Hepatocyte (in vitro differentiated cells): ENCODE data around the gene SNX21. TPM values are rescaled to one million over a fixed set of nuclear protein-coding genes. Genes with fewer than 3 reads are reported as not detected.

Source experiments
- DNase-seq: peaks from one replicate; pipeline ENCODE4 v3.0.0-alpha.2; 2016; ENCODE audit warnings: low spot score
- H2AFZ ChIP-seq: fragments of 200-600 bp; sonication (generic); 2 replicates; pipeline ENCODE4 v1.6.0; 2016; ENCODE audit warnings: antibody characterized with exemption, mild to moderate bottlenecking
- H3K27ac ChIP-seq: fragments of 200-600 bp; sonication (generic); 2 replicates; pipeline ENCODE4 v1.5.1; 2016; ENCODE audit warnings: mild to moderate bottlenecking
- H3K27me3 ChIP-seq: fragments of 200-600 bp; sonication (generic); 2 replicates; pipeline ENCODE4 v1.6.1; 2016
- H3K36me3 ChIP-seq: fragments of 200-600 bp; sonication (generic); replicated peaks from 2 replicates; pipeline ENCODE4 v1.5.1; 2016; ENCODE audit warnings: low read depth; ENCODE audit not compliant: insufficient read depth
- H3K4me1 ChIP-seq: fragments of 200-600 bp; sonication (generic); 2 replicates; pipeline ENCODE4 v1.5.1; 2016; ENCODE audit warnings: mild to moderate bottlenecking, moderate library complexity; ENCODE audit not compliant: insufficient read depth
- H3K4me2 ChIP-seq: fragments of 200-600 bp; sonication (generic); 2 replicates; pipeline ENCODE4 v1.6.0; 2016
- H3K4me3 ChIP-seq: fragments of 200-600 bp; sonication (generic); 2 replicates; pipeline ENCODE4 v1.5.1; 2016; ENCODE audit warnings: mild to moderate bottlenecking
- H3K79me2 ChIP-seq: fragments of 200-600 bp; sonication (generic); 2 replicates; pipeline ENCODE4 v1.6.0; 2017; ENCODE audit warnings: mild to moderate bottlenecking
- H3K9me2 ChIP-seq: fragments of 200-600 bp; sonication (generic); replicated peaks from 2 replicates; pipeline ENCODE4 v1.6.0; 2017; ENCODE audit warnings: mild to moderate bottlenecking; ENCODE audit not compliant: insufficient read depth
- H3K9me3 ChIP-seq: fragments of 200-600 bp; sonication (generic); 2 replicates; pipeline ENCODE4 v1.5.1; 2016; ENCODE audit warnings: low read depth, mild to moderate bottlenecking
- H4K20me1 ChIP-seq: fragments of 200-600 bp; sonication (generic); 2 replicates; pipeline ENCODE4 v1.6.0; 2016; ENCODE audit warnings: mild to moderate bottlenecking; ENCODE audit not compliant: insufficient read depth, poor library complexity, severe bottlenecking
- EZH2 ChIP-seq: fragments of 200-600 bp; sonication (generic); IDR thresholded peaks from 2 replicates; pipeline ENCODE4 v1.6.1; 2016; ENCODE audit warnings: antibody characterized with exemption, mild to moderate bottlenecking, borderline replicate concordance
- EZH2phosphoT487 ChIP-seq: fragments of 200-600 bp; sonication (generic); IDR thresholded peaks from one replicate; pipeline ENCODE4 v1.6.1; 2018; ENCODE audit warnings: antibody characterized with exemption, mild to moderate bottlenecking, low read depth, moderate library complexity; ENCODE audit not compliant: unreplicated experiment, severe bottlenecking
- WGBS: methylation state at CpG from one replicate; pipeline ENCODE4 v1.1.6; 2016; ENCODE audit warnings: low lambda C conversion rate; ENCODE audit errors: missing lambda C conversion rate; 5-methylcytosine and 5-hydroxymethylcytosine counted together
- polyA plus RNA-seq: library from polyadenylated mRNA; unstranded; fragments of >200 nt; fragmentation: Nextera tagmentation; extraction: Ambion mirVana; gene quantifications from 2 replicates; pipeline ENCODE4 v1.2.1, GENCODE V29; 2016
- total RNA-seq: library from RNA; depleted of rRNA; stranded (reverse); fragments of >200 nt; gene quantifications from 2 replicates; pipeline ENCODE4 v1.2.3, GENCODE V29; 2014
- TF ChIP-seq, protein P1 (sequence below): fragments of 200-600 bp; sonication (generic); IDR thresholded peaks from 2 replicates; pipeline ENCODE4 v1.5.1; 2016; ENCODE audit warnings: antibody characterized with exemption, mild to moderate bottlenecking; ENCODE audit not compliant: poor library complexity

The SNX21 gene
- total and polyA plus RNA-seq, 2 experiments from 2014 or later, result 30.0 to 32.1 TPM

DNA sequence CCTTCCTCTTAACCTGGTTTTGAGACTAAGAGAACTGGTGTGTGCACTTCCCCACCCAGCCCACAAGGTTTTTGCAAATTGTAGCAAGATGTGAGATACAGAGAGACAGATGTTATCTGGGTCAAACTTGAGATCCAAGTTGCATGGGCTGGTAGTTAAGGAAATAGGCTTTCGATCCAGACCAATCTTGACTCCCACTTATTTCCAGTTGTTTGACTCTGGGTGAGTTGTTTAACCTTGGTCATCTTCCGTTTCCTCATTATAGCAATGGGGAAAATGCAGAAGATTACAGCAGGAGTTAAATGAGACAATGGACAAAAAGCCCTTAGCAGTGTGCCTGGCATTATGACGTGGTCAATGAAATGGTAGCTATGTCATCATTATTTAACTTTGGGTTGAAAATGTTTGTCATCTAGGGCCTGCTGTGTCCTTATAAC is 1.7 kb downstream of the SNX21 start:
- 95% methylated on average over 3 of the region's 3 CpGs for WGBS
- Histone ChIP-seq H3K27ac (peak overlapping the region; percentile 26), H3K79me2 (peaks cover 14% of the 10 kb centered on the region), H3K4me3 (no peak overlapping the region), H4K20me1 (no peaks in the 10 kb centered on the region), H2AFZ (no peak overlapping the region), H3K27me3 (no peaks in the 10 kb centered on the region), H3K36me3 (no peaks in the 10 kb centered on the region), H3K4me2 (peak overlapping the region; percentile 92), H3K4me1 (peaks cover 29% of the 10 kb centered on the region), H3K9me3 (no peaks in the 10 kb centered on the region), H3K9me2 (no peaks in the 10 kb centered on the region)
- no peak for DNase-seq
- TF ChIP-seq EZH2phosphoT487 (no peak), EZH2 (no peak)
- TF ChIP-seq, protein P1, sequence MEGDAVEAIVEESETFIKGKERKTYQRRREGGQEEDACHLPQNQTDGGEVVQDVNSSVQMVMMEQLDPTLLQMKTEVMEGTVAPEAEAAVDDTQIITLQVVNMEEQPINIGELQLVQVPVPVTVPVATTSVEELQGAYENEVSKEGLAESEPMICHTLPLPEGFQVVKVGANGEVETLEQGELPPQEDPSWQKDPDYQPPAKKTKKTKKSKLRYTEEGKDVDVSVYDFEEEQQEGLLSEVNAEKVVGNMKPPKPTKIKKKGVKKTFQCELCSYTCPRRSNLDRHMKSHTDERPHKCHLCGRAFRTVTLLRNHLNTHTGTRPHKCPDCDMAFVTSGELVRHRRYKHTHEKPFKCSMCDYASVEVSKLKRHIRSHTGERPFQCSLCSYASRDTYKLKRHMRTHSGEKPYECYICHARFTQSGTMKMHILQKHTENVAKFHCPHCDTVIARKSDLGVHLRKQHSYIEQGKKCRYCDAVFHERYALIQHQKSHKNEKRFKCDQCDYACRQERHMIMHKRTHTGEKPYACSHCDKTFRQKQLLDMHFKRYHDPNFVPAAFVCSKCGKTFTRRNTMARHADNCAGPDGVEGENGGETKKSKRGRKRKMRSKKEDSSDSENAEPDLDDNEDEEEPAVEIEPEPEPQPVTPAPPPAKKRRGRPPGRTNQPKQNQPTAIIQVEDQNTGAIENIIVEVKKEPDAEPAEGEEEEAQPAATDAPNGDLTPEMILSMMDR, result no peak

DNA sequence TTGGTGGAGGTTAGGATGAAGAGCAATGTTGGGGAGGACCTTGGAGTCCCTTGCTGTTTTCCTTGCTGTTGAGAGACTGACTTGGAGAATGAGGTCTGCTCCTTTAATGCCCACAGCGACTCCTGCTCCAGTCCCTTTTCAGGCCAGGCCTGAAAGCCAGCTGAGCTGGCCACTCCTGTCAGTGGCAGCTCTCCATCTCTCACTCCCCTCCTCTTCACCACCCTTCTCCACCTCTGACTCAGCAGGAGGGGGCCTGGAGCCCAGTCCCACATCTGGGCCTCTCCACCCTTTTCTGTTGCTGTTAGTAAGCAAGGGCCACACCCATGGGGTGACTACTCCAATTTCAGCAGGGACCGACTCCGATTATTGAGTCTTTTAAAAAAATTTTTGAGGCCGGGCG is 2.2 kb downstream of the SNX21 start:
- Histone ChIP-seq H3K9me3 (no peaks in the 10 kb centered on the region), H3K4me2 (peak overlapping the region; percentile 92), H3K27ac (peak overlapping the region; percentile 26), H4K20me1 (no peaks in the 10 kb centered on the region), H3K36me3 (no peaks in the 10 kb centered on the region), H3K27me3 (no peaks in the 10 kb centered on the region), H3K79me2 (peaks cover 14% of the 10 kb centered on the region), H3K9me2 (no peaks in the 10 kb centered on the region), H3K4me1 (peaks cover 29% of the 10 kb centered on the region), H3K4me3 (no peak overlapping the region), H2AFZ (no peak overlapping the region)
- WGBS, result 92% methylated on average over 5 of the region's 5 CpGs
- TF ChIP-seq, protein P1, result no peak
- TF ChIP-seq EZH2 (no peak), EZH2phosphoT487 (no peak)
- DNase-seq, result no peak

DNA sequence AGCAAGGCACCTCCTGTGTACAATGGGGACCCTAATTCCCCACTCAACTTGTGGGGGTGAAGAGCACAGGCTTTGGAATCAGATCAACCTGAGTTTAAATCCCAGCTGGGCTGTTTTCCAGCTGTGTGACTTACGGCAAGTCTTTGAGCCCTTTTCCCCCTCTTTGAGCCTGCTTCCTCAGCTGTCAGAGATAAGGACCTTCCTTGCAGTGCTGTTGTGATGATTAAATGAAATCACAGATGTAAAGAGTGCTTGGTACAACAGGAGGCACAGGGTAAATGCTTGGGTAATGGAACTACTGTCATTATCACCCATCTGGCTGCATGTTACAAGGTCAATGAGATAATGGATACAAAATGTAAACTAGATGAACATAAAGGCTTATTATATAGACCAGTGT is 3.2 kb downstream of the SNX21 start:
- Histone ChIP-seq H2AFZ (no peak overlapping the region), H3K27me3 (no peaks in the 10 kb centered on the region), H4K20me1 (no peaks in the 10 kb centered on the region), H3K4me2 (peak overlapping the region; percentile 51), H3K9me2 (no peaks in the 10 kb centered on the region), H3K4me1 (peaks cover 29% of the 10 kb centered on the region), H3K9me3 (no peaks in the 10 kb centered on the region), H3K36me3 (no peaks in the 10 kb centered on the region), H3K79me2 (peaks cover 14% of the 10 kb centered on the region), H3K4me3 (no peak overlapping the region), H3K27ac (peak overlapping the region; percentile 34)
- no peak for DNase-seq
- whole genome bisulfite sequencing, result 43% methylated on average over 1 of the region's 1 CpG
- TF ChIP-seq EZH2 (no peak), EZH2phosphoT487 (no peak)
- TF ChIP-seq, protein P1, result no peak
